ENCODE data around the gene CELF1. TPM values are rescaled to one million over a fixed set of nuclear protein-coding genes. Genes with fewer than 3 reads are reported as not detected.

Gene CELF1
- total RNA-seq, 4 donors from 2014 or later: 87.3 to 144 (median 111) TPM

DNA sequence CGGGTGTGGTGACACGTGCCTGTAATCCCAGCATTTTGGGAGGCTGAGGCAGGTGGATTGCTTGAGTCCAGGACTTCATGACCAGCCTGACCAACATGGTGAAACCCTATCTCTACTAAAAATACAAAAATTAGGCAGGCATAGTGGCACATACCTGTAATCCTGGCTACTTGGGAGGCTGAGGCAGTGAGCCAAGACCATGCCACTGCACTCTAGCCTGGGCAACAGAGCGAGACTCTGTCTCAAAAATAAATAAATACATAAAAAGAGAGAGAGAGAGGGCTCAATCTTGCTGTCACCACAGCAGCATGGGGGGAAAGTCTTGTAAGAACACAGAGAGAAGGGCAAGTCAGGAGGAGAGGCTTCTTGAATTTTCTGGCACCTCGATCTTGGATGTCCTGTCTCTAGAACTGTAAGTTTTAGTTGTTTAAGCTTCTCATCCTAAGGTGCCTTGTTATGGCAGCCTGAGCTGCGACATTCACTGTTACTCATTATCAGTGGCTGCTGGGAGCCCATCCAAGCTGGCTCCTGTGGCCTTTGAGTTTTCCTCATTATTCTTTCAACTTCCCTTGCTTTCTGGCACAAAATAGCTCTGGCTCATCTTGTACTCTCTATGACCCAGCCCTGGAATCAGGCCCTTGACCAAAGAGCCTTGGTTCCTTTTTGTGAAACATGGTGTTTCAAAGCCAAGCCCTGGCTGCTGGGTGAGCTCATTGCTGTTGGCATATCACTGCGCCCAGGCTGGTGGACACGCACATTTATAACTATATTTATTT lies 118.7 kb downstream of the CELF1 start:
- Histone ChIP-seq H3K27ac (peak overlapping the region; percentile 55 to 69 (median 67)), H3K27me3 (no peaks in the 10 kb centered on the region), H3K36me3 (no peaks in the 10 kb centered on the region), H3K9me3 (no peaks in the 10 kb centered on the region), H3K4me3 (replicated peaks in 1 of 3) (no peak overlapping the region), H3K4me1 (peaks cover 21% of the 10 kb centered on the region in 2 donors)
- DNase-seq: peak; percentile 64 to 77
- TF ChIP-seq POLR2A (IDR thresholded peaks at IDR 0.05): no peak
- TF ChIP-seq, protein P1, sequence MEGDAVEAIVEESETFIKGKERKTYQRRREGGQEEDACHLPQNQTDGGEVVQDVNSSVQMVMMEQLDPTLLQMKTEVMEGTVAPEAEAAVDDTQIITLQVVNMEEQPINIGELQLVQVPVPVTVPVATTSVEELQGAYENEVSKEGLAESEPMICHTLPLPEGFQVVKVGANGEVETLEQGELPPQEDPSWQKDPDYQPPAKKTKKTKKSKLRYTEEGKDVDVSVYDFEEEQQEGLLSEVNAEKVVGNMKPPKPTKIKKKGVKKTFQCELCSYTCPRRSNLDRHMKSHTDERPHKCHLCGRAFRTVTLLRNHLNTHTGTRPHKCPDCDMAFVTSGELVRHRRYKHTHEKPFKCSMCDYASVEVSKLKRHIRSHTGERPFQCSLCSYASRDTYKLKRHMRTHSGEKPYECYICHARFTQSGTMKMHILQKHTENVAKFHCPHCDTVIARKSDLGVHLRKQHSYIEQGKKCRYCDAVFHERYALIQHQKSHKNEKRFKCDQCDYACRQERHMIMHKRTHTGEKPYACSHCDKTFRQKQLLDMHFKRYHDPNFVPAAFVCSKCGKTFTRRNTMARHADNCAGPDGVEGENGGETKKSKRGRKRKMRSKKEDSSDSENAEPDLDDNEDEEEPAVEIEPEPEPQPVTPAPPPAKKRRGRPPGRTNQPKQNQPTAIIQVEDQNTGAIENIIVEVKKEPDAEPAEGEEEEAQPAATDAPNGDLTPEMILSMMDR (IDR thresholded peaks at IDR 0.05): no peak
- WGBS, 2 donors: 63 to 71% methylated on average over 7 of the region's 7 CpGs
- intact Hi-C loops (cut with DNase I): no loop called here

DNA sequence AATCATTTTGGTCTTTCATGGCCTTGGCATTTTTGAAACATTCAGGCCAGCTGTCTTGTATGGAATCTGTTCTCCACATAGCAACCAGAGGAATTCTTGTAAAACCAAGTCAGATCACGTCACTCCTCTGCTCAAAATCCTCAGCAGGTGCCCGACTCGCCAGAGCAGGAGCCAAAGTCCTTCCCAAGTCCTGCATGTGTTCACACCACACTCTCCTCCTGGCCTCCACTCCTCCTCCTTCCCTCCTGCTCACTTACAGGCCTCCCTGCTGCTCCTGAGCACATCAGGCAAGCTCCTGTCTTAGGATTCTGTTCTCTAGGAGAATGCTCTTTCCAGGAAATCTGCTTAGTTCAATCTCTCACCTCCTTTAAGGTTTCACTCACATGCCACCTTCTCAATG lies 119.8 kb downstream of the CELF1 start:
- intact Hi-C loops (cut with DNase I): no loop called here
- Histone ChIP-seq H3K9me3 (no peaks in the 10 kb centered on the region), H3K27me3 (no peaks in the 10 kb centered on the region), H3K27ac (no peak overlapping the region), H3K36me3 (no peaks in the 10 kb centered on the region), H3K4me3 (replicated peaks in 1 of 3) (no peak overlapping the region), H3K4me1 (peaks cover 20 to 21% of the 10 kb centered on the region in 2 donors)
- 86 to 89% methylated on average over 3 of the region's 3 CpGs for WGBS, 2 donors
- DNase-seq: no peak
- no peak for TF ChIP-seq POLR2A (IDR thresholded peaks at IDR 0.05)
- TF ChIP-seq, protein P1 (IDR thresholded peaks at IDR 0.05): no peak

DNA sequence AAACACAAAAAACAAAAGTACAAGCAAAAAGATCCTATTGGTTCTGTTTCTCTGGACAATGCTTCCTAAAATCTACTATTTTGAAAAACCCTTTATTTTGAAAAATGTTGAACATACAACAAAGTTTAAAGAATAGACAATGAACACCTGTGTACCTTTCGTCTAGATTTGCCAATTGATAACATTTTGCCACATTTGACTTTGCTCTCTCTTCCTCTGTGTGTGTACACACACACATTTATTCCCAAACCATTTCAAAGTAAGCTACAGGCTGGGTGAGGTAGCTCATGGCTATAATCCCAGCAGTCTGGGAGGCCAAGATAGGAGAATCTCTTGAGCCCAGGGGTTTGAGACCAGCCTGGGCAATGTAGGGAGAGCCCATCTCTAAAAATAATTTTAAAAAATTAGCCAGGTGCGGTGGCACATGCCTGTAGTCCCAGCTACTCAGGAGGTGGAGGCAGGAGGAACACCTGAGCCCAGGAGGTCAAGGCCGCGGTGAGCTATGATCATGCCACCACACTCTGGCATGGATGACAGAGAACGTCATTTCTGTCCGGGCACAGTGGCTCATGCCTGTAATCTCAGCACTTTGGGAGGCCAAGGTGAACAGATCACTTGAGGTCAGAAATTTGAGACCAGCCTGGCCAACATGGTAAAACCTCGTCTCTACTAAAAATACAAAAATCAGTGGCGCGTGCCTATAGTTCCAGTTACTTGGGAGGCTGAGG lies 121.4 kb downstream of the CELF1 start:
- TF ChIP-seq POLR2A (IDR thresholded peaks at IDR 0.05): no peak
- TF ChIP-seq, protein P1 (IDR thresholded peaks at IDR 0.05): no peak
- intact Hi-C loops (cut with DNase I): no loop called here
- Histone ChIP-seq H3K27ac (no peak overlapping the region), H3K4me3 (replicated peaks in 1 of 3) (no peak overlapping the region), H3K9me3 (no peaks in the 10 kb centered on the region), H3K4me1 (peaks cover 10 to 13% of the 10 kb centered on the region in 2 donors), H3K27me3 (no peaks in the 10 kb centered on the region), H3K36me3 (no peaks in the 10 kb centered on the region)
- WGBS, 2 donors: 78 to 83% methylated on average over 9 of the region's 9 CpGs
- no peak for DNase-seq

DNA sequence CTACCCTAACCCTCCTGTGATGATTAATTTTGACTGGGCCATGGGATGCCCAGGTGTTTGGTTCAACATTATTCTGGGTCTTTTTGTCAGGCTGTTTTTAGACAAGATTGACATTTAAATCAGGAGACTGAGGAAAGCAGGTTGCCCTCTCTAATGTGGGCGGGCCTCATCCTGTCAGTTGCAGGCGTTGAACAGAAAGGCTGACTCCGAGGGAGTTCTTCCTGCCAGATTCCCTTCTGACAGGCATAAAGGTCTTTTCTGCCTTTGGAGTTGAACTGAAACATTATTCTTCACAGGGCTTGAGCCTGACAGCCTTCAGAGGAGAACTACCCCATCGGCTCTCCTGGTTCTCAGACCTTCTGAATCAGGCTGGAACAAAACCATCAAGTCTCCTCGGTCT lies 122.4 kb downstream of the CELF1 start:
- Histone ChIP-seq H3K4me3 (replicated peaks in 1 of 3) (no peak overlapping the region), H3K36me3 (no peaks in the 10 kb centered on the region), H3K9me3 (no peaks in the 10 kb centered on the region), H3K27ac (no peak overlapping the region), H3K4me1 (peaks cover 11 to 13% of the 10 kb centered on the region in 2 donors), H3K27me3 (no peaks in the 10 kb centered on the region)
- DNase-seq: no peak
- intact Hi-C loops (cut with DNase I): no loop called here
- WGBS, 2 donors: 78 to 79% methylated on average over 5 of the region's 5 CpGs
- TF ChIP-seq POLR2A (IDR thresholded peaks at IDR 0.05): no peak
- TF ChIP-seq, protein P1 (IDR thresholded peaks at IDR 0.05): no peak

Data from thyroid gland (tissue), 4 donors.